Small intestine (tissue), 7 donors: ENCODE results near the gene ALPG. TPM values are rescaled to one million over a fixed set of nuclear protein-coding genes. Genes with fewer than 3 reads are reported as not detected.
"Not testable (repeated sequence)": the region's sequence is repeated elsewhere in the genome, so short reads cannot be mapped to it uniquely, and the experiment has no call there.

Source experiments
- DNase-seq, 2 donors: peaks; one replicate each; pipeline versions ENCODE4 v3.0.0 to v3.0.0-alpha.2; 2013
- FAIRE-seq: peaks from 2 replicates; lab custom pipeline; 2012; peaks lifted over from hg19 to GRCh38; lab: Jason Lieb, UNC
- H3K27ac ChIP-seq, 3 donors: one replicate each; pipeline ENCODE4 v1.5.1; 2013; ENCODE audit warnings: low read length in 2 of 3, mild to moderate bottlenecking in 2 of 3, control low read depth in 1 of 3, inconsistent platforms in 1 of 3, low read depth in 1 of 3, moderate library complexity in 1 of 3
- H3K27me3 ChIP-seq, 3 donors: one replicate each; pipeline ENCODE4 v1.6.1; 2013; ENCODE audit warnings: low read length in 3 of 3, inconsistent platforms in 1 of 3; ENCODE audit not compliant: control insufficient read depth in 3 of 3, insufficient read depth in 3 of 3
- H3K36me3 ChIP-seq, 3 donors: one replicate each; pipeline ENCODE4 v1.6.1; 2013; ENCODE audit warnings: low read length in 3 of 3, inconsistent platforms in 1 of 3, low read depth in 1 of 3, mild to moderate bottlenecking in 1 of 3, moderate library complexity in 1 of 3; ENCODE audit not compliant: control insufficient read depth in 3 of 3, insufficient read depth in 2 of 3
- H3K4me1 ChIP-seq, 3 donors: one replicate each; pipeline ENCODE4 v1.6.1; 2013; ENCODE audit warnings: low read length in 2 of 3, inconsistent platforms in 1 of 3, low read depth in 1 of 3, mild to moderate bottlenecking in 1 of 3, moderate library complexity in 1 of 3; ENCODE audit not compliant: control insufficient read depth in 3 of 3, insufficient read depth in 2 of 3
- H3K4me3 ChIP-seq, 3 donors: one replicate each; pipeline ENCODE4 v1.5.1; 2013; ENCODE audit warnings: low read length in 3 of 3, control low read depth in 1 of 3, inconsistent platforms in 1 of 3, low read depth in 1 of 3, mild to moderate bottlenecking in 1 of 3, moderate library complexity in 1 of 3
- H3K9me3 ChIP-seq, 2 donors: one replicate each; pipeline ENCODE4 v1.6.1; 2013; ENCODE audit warnings: low read depth in 1 of 2, low read length in 1 of 2; ENCODE audit not compliant: control insufficient read depth in 2 of 2, insufficient read depth in 1 of 2
- WGBS, 3 donors: extraction: QIAGEN DNeasy Blood & Tissue Kit; methylation state at CpG; one replicate each; pipeline ENCODE4 v1.1.7; 2013; 5-methylcytosine and 5-hydroxymethylcytosine counted together
- polyA plus RNA-seq, 4 donors: library from polyadenylated mRNA; stranded (reverse) in 3 of 4; unstranded in 1 of 4; fragments of 200-250 nt in 3 of 4; fragments of 120-200 nt in 1 of 4; gene quantifications; one replicate each; pipeline versions ENCODE4 v1.2.1 to v1.2.3, GENCODE V29; 2013
- donor health status: healthy with polysubstance abuse.
- donor health status: control.
- donor health status: control.
- donor health status: Bipolar disorder and iron deficiency.
- donor health status: healthy.

Gene ALPG
- polyA plus RNA-seq, 4 donors, result 0.01 TPM; not detected in 3

DNA sequence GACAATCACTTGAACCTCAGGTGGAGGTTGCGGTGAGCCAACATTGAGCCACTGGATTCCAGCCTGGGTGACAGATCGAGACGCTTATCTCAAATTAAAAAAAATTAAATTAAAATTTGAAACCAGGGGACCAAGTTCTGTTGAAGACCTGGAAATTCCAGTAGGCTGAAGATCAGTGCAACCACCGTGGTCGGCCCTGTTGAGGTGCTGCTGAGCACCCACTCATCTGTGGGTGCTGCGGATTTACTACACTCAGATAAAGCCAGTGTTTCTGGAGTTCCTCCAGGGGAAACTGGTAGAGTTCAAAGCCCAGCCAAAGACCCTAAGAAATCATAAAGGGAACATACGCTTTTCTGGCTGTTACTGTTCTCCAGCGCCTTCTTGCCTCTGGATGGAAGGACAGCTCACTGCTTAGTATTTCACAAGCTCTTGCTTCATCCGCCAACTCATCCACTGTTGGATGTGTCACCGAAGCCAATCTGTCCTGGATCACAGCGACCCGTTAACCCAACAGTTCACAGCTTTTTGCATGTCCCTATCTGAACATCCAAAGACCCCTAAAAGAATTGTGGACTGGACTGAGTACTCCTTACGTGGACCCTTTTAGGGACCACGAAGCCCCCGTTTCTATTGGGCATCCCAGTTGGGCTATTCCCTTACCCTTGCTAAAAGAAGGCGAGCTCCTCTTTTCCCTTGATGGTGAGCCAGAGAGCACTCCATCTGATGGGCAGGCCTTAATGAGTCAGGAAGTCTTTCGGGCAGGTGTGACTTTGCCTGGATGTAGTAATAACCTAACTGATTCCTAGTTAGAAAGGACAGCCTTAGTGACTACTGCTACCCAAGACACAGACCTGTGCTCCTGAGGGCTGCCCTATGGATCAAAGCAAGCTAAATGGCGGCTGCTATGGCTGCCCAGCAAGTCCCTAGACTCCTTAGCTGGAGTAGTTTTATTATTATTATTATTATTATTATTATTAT, 34.1 kb upstream of the ALPG start:
- no peaks in the 10 kb centered on the region for H3K36me3 ChIP-seq
- WGBS, 3 donors, result 93 to 95% (median 93%) methylated on average over 18 of the region's 18 CpGs
- no peak overlapping the region for H3K27ac ChIP-seq
- H3K4me1 ChIP-seq, result no peaks in the 10 kb centered on the region
- no peak overlapping the region for H3K4me3 ChIP-seq
- no peaks in the 10 kb centered on the region for H3K9me3 ChIP-seq
- H3K27me3 ChIP-seq, result peaks cover 0 to 6% (median 0%) of the 10 kb centered on the region in 3 donors
- no peak for FAIRE-seq
- DNase-seq, result no peak

DNA sequence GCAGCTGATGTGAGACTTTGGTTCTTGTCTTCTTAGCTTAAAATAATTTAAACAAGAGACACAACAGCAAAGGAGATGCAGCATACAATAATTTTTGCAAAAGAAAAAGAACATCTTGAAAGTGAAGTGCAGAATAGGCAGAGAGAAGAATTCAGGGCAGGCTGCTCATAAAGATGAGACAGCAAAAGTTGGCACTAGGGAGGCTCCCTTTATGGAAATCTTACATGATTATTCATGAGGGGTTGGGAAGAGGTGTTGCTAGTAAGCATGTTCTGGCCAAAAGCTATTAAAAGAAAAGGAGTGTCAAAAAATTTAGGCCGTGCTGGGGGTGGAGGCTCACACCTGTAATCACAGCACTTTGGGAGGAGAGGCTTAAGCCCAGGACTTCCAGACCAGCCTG, 32.3 kb upstream of the ALPG start:
- Histone ChIP-seq H3K4me1 (no peaks in the 10 kb centered on the region), H3K27ac (no peak overlapping the region), H3K4me3 (no peak overlapping the region), H3K36me3 (no peaks in the 10 kb centered on the region), H3K9me3 (no peaks in the 10 kb centered on the region), H3K27me3 (peaks cover 0 to 5% (median 0%) of the 10 kb centered on the region in 3 donors)
- no peak for FAIRE-seq
- WGBS, 3 donors, result 76 to 83% (median 83%) methylated on average over 1 of the region's 1 CpG
- no peak for DNase-seq

DNA sequence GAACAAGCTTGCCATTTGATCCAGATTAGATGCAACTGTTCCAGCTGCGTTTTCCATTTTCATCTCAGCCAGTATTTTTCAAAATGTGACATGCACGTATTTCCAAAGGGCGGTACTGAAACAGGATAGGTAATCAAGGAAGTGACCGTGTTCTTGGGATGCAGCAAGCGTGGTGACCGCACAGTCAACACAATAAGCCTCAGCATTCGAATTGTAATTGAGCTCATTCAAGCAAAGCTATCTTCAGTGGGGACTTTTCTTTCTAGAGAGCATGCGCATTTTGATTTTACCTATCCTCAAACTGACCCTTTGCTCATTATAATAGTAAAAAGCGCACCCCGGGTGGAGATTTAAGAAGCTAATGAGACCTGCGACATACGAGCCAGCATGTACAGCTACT, 31.5 kb upstream of the ALPG start:
- Histone ChIP-seq H3K27ac (no peak overlapping the region), H3K9me3 (no peaks in the 10 kb centered on the region), H3K36me3 (no peaks in the 10 kb centered on the region), H3K4me1 (no peaks in the 10 kb centered on the region), H3K4me3 (no peak overlapping the region), H3K27me3 (peaks cover 0 to 5% (median 0%) of the 10 kb centered on the region in 3 donors)
- FAIRE-seq, result no peak
- 74 to 84% (median 83%) methylated on average over 12 of the region's 12 CpGs for WGBS, 3 donors
- no peak for DNase-seq

DNA sequence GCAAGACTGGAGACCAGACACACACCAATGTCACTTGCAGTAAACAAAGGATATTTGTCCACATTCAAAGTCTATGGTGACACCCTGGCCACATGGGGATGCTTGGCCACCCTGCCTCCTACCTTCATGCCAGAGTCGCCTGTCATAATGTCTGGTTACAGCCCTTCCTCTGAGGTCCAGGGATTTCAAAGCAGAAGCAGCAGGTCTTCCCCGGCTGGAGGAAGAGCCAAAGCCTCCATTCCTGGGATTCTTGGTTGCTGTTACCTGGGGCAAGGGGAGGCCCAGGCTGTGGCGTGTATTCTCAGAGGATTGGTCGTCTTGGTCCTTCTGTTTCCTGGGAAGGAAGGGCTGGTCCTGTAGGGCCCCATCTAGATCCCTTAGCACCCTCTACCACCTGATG, 30.4 kb upstream of the ALPG start:
- H3K27me3 ChIP-seq, result peaks cover 0 to 6% (median 0%) of the 10 kb centered on the region in 3 donors
- H3K27ac ChIP-seq, result no peak overlapping the region
- H3K9me3 ChIP-seq, result no peaks in the 10 kb centered on the region
- no peak overlapping the region for H3K4me3 ChIP-seq
- no peaks in the 10 kb centered on the region for H3K4me1 ChIP-seq
- 81 to 89% (median 84%) methylated on average over 4 of the region's 4 CpGs for WGBS, 3 donors
- no peak for FAIRE-seq
- no peaks in the 10 kb centered on the region for H3K36me3 ChIP-seq
- DNase-seq, result no peak

DNA sequence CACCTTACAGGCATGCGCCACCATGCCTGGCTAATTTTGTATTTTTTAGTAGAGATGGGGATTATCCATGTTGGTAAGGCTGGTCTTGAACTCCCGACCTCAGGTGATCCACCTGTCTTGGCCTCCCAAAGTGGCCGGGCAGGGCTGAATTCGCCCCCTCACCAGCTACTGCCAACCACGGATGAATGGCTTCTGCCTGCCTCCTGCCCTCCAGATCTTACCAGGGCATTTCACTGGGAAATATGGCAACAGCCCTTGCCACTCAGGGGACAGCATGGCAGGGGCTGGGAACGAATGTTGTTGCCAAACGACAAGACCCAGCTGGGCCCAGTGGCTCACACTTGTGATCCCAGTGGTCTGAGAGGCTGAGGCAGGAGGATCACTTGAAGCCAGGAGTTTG, 29.9 kb upstream of the ALPG start:
- no peak overlapping the region for H3K27ac ChIP-seq
- peaks cover 0 to 8% (median 0%) of the 10 kb centered on the region in 3 donors for H3K27me3 ChIP-seq
- no peaks in the 10 kb centered on the region for H3K36me3 ChIP-seq
- DNase-seq, result no peak
- H3K4me1 ChIP-seq, result no peaks in the 10 kb centered on the region
- no peak overlapping the region for H3K4me3 ChIP-seq
- H3K9me3 ChIP-seq, result no peaks in the 10 kb centered on the region
- FAIRE-seq, result no peak
- WGBS, 3 donors, result 81 to 87% (median 85%) methylated on average over 7 of the region's 7 CpGs

DNA sequence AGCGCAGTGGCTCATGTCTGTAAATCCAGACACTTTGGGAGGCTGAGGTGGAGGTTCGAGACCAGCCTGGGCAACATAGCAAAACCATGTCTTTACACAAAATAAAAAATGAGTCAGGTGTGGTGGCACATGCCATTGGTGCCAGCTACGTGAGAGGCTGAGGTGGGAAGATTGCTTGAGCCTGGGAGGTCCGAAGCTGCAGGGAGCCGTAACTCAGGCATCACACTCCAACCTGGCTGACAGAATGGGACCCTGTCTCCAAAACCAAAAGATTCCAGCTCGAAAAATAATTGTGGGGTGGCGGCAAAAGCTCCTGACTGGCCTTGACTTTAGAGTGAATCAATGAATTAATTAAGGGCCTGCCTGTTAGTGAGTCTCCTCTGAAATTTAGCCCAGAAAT, 29.3 kb upstream of the ALPG start:
- DNase-seq (no peak), FAIRE-seq (no peak)
- Histone ChIP-seq H3K4me3 (no peak overlapping the region), H3K9me3 (no peaks in the 10 kb centered on the region), H3K27ac (no peak overlapping the region), H3K27me3 (peaks cover 0 to 14% (median 0%) of the 10 kb centered on the region in 3 donors), H3K36me3 (no peaks in the 10 kb centered on the region), H3K4me1 (no peaks in the 10 kb centered on the region)
- WGBS, 3 donors, result 86 to 87% (median 87%) methylated on average over 7 of the region's 7 CpGs

DNA sequence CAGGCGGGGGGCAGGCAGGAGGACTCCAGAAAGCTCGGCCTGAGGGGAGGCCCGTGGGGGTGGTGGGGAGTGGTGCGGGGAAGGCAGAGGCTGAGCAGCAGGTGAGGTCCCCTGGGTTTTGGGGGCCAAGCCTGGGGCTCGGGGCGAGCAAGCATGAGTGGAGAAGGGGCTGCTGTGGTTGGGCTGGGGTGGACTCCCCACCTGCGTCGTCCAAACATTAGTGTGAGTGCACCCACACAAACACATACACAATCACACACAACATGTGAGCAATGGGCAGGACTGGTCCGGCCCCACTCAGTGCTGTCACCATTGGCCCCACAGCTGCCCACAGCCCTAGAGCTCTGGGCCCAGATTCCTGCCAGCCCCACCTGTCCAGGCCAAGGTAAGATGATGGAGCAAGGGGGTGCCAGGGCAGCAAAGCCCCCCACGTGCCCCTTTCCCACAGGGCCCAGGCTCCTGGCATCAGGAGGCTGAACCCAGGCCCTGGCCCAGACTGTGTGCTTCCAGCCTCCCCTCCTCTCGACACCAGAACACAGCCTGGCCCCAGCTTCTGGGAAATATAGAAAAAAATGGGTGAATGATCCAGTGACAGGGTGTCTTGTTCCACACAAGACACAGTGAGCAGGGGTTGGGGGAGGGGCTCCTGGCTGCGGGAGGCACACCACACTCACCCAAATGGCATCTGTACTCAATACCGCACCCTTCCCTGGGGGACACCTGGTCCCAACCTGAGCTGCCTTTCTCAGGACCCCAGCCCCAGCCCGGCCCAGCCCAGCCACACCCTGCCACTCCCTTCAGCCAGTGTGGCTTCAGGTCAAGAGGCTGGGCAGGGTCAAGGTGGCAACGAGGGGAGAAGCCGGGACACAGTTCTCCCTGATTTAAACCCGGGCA, 28.6 kb upstream of the ALPG start:
- no peaks in the 10 kb centered on the region for H3K4me1 ChIP-seq

DNA sequence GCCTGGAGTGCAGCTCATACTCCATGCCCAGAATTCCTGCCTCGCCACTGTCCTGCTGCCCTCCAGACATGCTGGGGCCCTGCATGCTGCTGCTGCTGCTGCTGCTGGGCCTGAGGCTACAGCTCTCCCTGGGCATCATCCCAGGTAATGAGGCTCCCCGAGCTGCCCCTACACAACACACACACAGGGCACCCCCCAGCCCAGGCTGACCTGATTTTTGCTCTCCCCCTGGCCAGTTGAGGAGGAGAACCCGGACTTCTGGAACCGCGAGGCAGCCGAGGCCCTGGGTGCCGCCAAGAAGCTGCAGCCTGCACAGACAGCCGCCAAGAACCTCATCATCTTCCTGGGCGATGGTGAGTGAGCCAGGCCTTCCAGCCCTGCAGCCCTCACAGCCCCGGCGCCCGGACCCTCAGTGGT, 27.9 kb upstream of the ALPG start, which contains the start of gene ALPP:
Gene ALPP, plus strand, starts transcription at position 17 of the 417 bp plus-strand sequence. Its CDS starts 52 bp downstream, at position 69.
- not testable (repeated sequence) for H3K4me1 ChIP-seq, H3K36me3 ChIP-seq, H3K4me3 ChIP-seq, H3K27ac ChIP-seq, FAIRE-seq, DNase-seq, H3K9me3 ChIP-seq
- 68 to 83% (median 81%) methylated on average over 7 to 12 of the region's 12 CpGs for WGBS, 3 donors
- peaks cover 0 to 27% (median 0%) of the 10 kb centered on the region in 3 donors for H3K27me3 ChIP-seq

More for the DNA sequence above, 28.6 kb upstream of the ALPG start:
- FAIRE-seq, result no peak
- no peaks in the 10 kb centered on the region for H3K36me3 ChIP-seq
- DNase-seq, result no peak
- no peak overlapping the region for H3K4me3 ChIP-seq
- H3K9me3 ChIP-seq, result no peaks in the 10 kb centered on the region
- peaks cover 0 to 22% (median 0%) of the 10 kb centered on the region in 3 donors for H3K27me3 ChIP-seq
- WGBS, 3 donors, result 63 to 76% (median 75%) methylated on average over 15 to 17 of the region's 17 CpGs
- no peak overlapping the region for H3K27ac ChIP-seq
